ENCODE results near the gene SUPT3H.
"Not testable (repeated sequence)": the region's sequence is repeated elsewhere in the genome, so short reads cannot be mapped to it uniquely, and the experiment has no call there.

DNA sequence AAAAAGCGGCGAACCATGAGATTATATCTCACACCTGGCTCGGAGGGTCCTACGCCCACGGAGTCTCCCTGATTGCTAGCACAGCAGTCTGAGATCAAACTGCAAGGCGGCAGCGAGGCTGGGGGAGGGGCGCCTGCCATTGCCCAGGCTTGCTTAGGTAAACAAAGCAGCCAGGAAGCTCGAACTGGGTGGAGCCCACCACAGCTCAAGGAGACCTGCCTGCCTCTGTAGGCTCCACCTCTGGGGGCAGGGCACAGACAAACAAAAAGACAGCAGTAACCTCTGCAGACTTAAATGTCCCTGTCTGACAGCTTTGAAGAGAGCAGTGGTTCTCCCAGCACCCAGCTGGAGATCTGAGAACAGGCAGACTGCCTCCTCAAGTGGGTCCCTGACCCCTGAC, 201.4 kb downstream of the SUPT3H start:
- not testable (repeated sequence) for TF ChIP-seq EZH2 (IDR thresholded peaks at IDR 0.05; ENCODE audit: borderline replicate concordance, low read length)
- TF ChIP-seq, protein P1, sequence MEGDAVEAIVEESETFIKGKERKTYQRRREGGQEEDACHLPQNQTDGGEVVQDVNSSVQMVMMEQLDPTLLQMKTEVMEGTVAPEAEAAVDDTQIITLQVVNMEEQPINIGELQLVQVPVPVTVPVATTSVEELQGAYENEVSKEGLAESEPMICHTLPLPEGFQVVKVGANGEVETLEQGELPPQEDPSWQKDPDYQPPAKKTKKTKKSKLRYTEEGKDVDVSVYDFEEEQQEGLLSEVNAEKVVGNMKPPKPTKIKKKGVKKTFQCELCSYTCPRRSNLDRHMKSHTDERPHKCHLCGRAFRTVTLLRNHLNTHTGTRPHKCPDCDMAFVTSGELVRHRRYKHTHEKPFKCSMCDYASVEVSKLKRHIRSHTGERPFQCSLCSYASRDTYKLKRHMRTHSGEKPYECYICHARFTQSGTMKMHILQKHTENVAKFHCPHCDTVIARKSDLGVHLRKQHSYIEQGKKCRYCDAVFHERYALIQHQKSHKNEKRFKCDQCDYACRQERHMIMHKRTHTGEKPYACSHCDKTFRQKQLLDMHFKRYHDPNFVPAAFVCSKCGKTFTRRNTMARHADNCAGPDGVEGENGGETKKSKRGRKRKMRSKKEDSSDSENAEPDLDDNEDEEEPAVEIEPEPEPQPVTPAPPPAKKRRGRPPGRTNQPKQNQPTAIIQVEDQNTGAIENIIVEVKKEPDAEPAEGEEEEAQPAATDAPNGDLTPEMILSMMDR (conservative IDR thresholded peaks at IDR 0.05 in 1 of 2, IDR thresholded peaks at IDR 0.05 in 1 of 2; ENCODE audit: extremely low read depth in 1 of 2, insufficient read depth in 1 of 2, low read depth in 1 of 2, low read length in 2 of 2): not testable (repeated sequence)

Data from mammary epithelial cell (primary cell).